AG04449 (cell line): ENCODE data around the gene B3GNT7.

Experiments
- CTCF ChIA-PET: fragments of 350-600 bp; formaldehyde crosslinking; extraction: SDS; loops from one replicate; lab custom pipeline; 2021; ENCODE audit warnings: antibody characterized with exemption; lab: Yijun Ruan, JAX
- POLR2A ChIA-PET: fragments of 400-600, 350-600 bp; formaldehyde crosslinking; extraction: SDS; loops from one replicate; lab custom pipeline; 2020; ENCODE audit warnings: antibody characterized with exemption, inconsistent platforms; lab: Yijun Ruan, JAX
- DNase-seq: peaks from one replicate; pipeline ENCODE4 v3.0.0-alpha.2; 2010; ENCODE audit warnings: low read depth, low spot score
- H3K4me3 ChIP-seq: 2 replicates; pipeline ENCODE4 v1.5.1; 2011; ENCODE audit warnings: low read depth, mild to moderate bottlenecking, control low read depth, low read length
- CTCF ChIP-seq: IDR thresholded peaks from one replicate; pipeline ENCODE4 v1.5.1; 2011; ENCODE audit warnings: mild to moderate bottlenecking, moderate library complexity, low read length, control low read depth, inconsistent platforms; ENCODE audit not compliant: insufficient read depth; ENCODE audit errors: missing control alignments

The B3GNT7 gene

GRCh38 chr2:231387904-231388724, 7.4 kb upstream of the B3GNT7 start:
- DNase-seq: no peak
- H3K4me3 ChIP-seq: no peak overlapping the region
- POLR2A ChIA-PET: interaction anchor here (1.1 to 1.4 kb wide), 2 partner anchors 14 to 76 kb away, joined by 3 to 6 read pairs; partner anchors contain the start of gene NCL
- TF ChIP-seq CTCF: peak; percentile 5
- CTCF ChIA-PET: interaction anchor here (0.6 to 3.0 kb wide), 5 partner anchors 19 to 284 kb away, joined by 3 to 14 read pairs (median 4); no protein-coding TSS in a partner anchor

- ChIA-PET POLR2A (interaction anchor here (1.1 to 1.4 kb wide), 2 partner anchors 14 to 75 kb away, joined by 3 to 6 read pairs; partner anchors contain the start of gene NCL), CTCF (interaction anchor here (1.1 to 3.0 kb wide), 2 partner anchors 23 to 92 kb away, joined by 5 to 14 read pairs; no protein-coding TSS in a partner anchor)
- no peak for DNase-seq
- TF ChIP-seq CTCF: no peak
- no peak overlapping the region for H3K4me3 ChIP-seq
Measured at GRCh38 chr2:231388725-231389346, 6.7 kb upstream of the B3GNT7 start.

- no peak overlapping the region for H3K4me3 ChIP-seq
- CTCF ChIA-PET: interaction anchor here (1.0 to 1.3 kb wide), 2 partner anchors 22 to 93 kb away, joined by 4 read pairs; no protein-coding TSS in a partner anchor
- no peak for DNase-seq
- POLR2A ChIA-PET: no interaction called here
- TF ChIP-seq CTCF: no peak
Measured at GRCh38 chr2:231390667-231391066, 4.8 kb upstream of the B3GNT7 start.

GRCh38 chr2:231391981-231392380, 3.5 kb upstream of the B3GNT7 start:
- CTCF ChIA-PET: no interaction called here
- no peak for TF ChIP-seq CTCF
- no peak overlapping the region for H3K4me3 ChIP-seq
- POLR2A ChIA-PET: no interaction called here
- no peak for DNase-seq

- CTCF ChIA-PET: interaction anchor here (1.2 to 2.4 kb wide), 3 partner anchors 11 to 165 kb away, joined by 3 to 7 read pairs (median 6); no protein-coding TSS in a partner anchor
- POLR2A ChIA-PET: no interaction called here
- H3K4me3 ChIP-seq: no peak overlapping the region
- no peak for DNase-seq
- TF ChIP-seq CTCF: no peak
Measured at GRCh38 chr2:231392431-231393148, 2.9 kb upstream of the B3GNT7 start.
